HFF-Myc (cell line): ENCODE data around the gene GFER.

Source experiments
- DNase-seq: peaks from one replicate; pipeline ENCODE4 v3.0.0-alpha.2; 2011; ENCODE audit warnings: low read depth; ENCODE audit errors: extremely low read depth
- H3K4me3 ChIP-seq: replicated peaks from 2 replicates; pipeline ENCODE4 v1.5.1; 2011; ENCODE audit warnings: low read depth, mild to moderate bottlenecking, control low read depth, low read length
- CTCF ChIP-seq: IDR thresholded peaks from 2 replicates; pipeline ENCODE4 v1.5.1; 2012; ENCODE audit warnings: mild to moderate bottlenecking, low read depth, low read length, control low read depth; ENCODE audit errors: missing control alignments

GFER gene

GRCh38 chr16:1941162-1942046, 42.6 kb upstream of the GFER start:
- H3K4me3 ChIP-seq = 0 out of 2 replicates have a peak overlapping the region, but pooled peaks have one; percentile 80
- DNase-seq = no peak
- TF ChIP-seq CTCF = no peak

- DNase-seq = no peak
- TF ChIP-seq CTCF = no peak
- peak overlapping the region; percentile 80 for H3K4me3 ChIP-seq
These were observed 41.8 kb upstream of the GFER start for GRCh38 chr16:1942047-1942809.

GRCh38 chr16:1942810-1943726, 40.9 kb upstream of the GFER start, which contains the start of gene MSRB1:
Gene MSRB1 (minus strand): TSS chr16:1943199. CDS start chr16:1943156, 43 bp downstream.
- peak; percentile 90 for DNase-seq
- peak within 1 kb of the TSS; percentile 80 for H3K4me3 ChIP-seq
- TF ChIP-seq CTCF = no peak

GRCh38 chr16:1944612-1945199, 39.3 kb upstream of the GFER start:
- H3K4me3 ChIP-seq = no peak overlapping the region
- TF ChIP-seq CTCF = no peak

GRCh38 chr16:1945559-1946391, 38.2 kb upstream of the GFER start:
- no peak for TF ChIP-seq CTCF
- no peak for DNase-seq
- no peak overlapping the region for H3K4me3 ChIP-seq

More at GRCh38 chr16:1944612-1945199, 39.3 kb upstream of the GFER start:
- no peak for DNase-seq
